ENCODE measurements around the gene SLC20A1.

- no peak for TF ChIP-seq POLR2AphosphoS5 (IDR thresholded peaks at IDR 0.05)
- no peak for TF ChIP-seq CTCF (IDR thresholded peaks at IDR 0.05)
- TF ChIP-seq POLR2A (IDR thresholded peaks at IDR 0.05): no peak
These were observed 11.4 kb upstream of the SLC20A1 start for GRCh38 chr2:112634153-112634873.
